Activated CD8-positive, alpha-beta T cell treated with anti-CD3 and anti-CD28 coated beads for 36 hours (primary cell): ENCODE measurements around the gene ACSL1. TPM values are rescaled to one million over a fixed set of nuclear protein-coding genes. Genes with fewer than 3 reads are reported as not detected.
"Not testable (repeated sequence)": the region's sequence is repeated elsewhere in the genome, so short reads cannot be mapped to it uniquely, and the experiment has no call there.

Experiments
- ATAC-seq: fragments of 200-7000 bp; cut with Tn5 transposase; one replicate; pipeline ENCODE4 v1.10.0; 2021; ENCODE audit warnings: mild to moderate bottlenecking, moderate library complexity
- CTCF ChIA-PET: fragments of 350-600 bp; sonication (Branson Sonifier 250); formaldehyde crosslinking; loops from one replicate; lab custom pipeline; 2021; ENCODE audit warnings: antibody characterized with exemption; lab: Charles Lee
- POLR2A ChIA-PET: fragments of 350-600 bp; sonication (Branson Sonifier 250); formaldehyde crosslinking; loops from one replicate; lab custom pipeline; 2021; ENCODE audit warnings: antibody characterized with exemption; lab: Charles Lee
- DNase-seq: peaks from one replicate; pipeline ENCODE4 v3.0.0-alpha.2; 2020
- H3K27ac Mint-ChIP-seq: one replicate; pipeline ENCODE4 v1.8.0; 2021; ENCODE audit warnings: mild to moderate bottlenecking, mixed read lengths
- H3K27me3 Mint-ChIP-seq: one replicate; pipeline ENCODE4 v1.8.0; 2021; ENCODE audit warnings: mixed read lengths
- H3K36me3 Mint-ChIP-seq: one replicate; pipeline ENCODE4 v1.8.0; 2021; ENCODE audit warnings: low read depth, mixed read lengths
- H3K4me1 Mint-ChIP-seq: one replicate; pipeline ENCODE4 v1.8.0; 2021; ENCODE audit warnings: low read depth, mixed read lengths
- H3K4me3 Mint-ChIP-seq: one replicate; pipeline ENCODE4 v1.8.0; 2021; ENCODE audit warnings: mild to moderate bottlenecking, moderate library complexity, mixed read lengths
- H3K9me3 Mint-ChIP-seq: one replicate; pipeline ENCODE4 v1.8.0; 2021; ENCODE audit warnings: mixed read lengths
- intact Hi-C: fragments of 100-400 bp; cut with micrococcal nuclease; formaldehyde crosslinking; loops from one replicate; pipeline ENCODE4 v1.10.0; 2022
- total RNA-seq, 2 experiments: library from RNA; stranded (reverse); gene quantifications; one replicate each; pipeline ENCODE4 v1.2.3, GENCODE V29; 2021
- TF ChIP-seq, protein P1 (sequence below): fragments of 200-600 bp; IDR thresholded peaks from one replicate; pipeline ENCODE4 v1.8.0; 2022; ENCODE audit warnings: antibody characterized with exemption, mild to moderate bottlenecking

The ACSL1 gene
- total RNA-seq, 2 experiments from 2014 or later, result 12.8 to 13.1 TPM

GRCh38 chr4:184844742-184845141 is 19.0 kb upstream of the ACSL1 start:
- Mint-ChIP-seq H3K36me3 (no peaks in the 10 kb centered on the region), H3K4me3 (no peak overlapping the region), H3K4me1 (peaks cover 2% of the 10 kb centered on the region), H3K9me3 (no peaks in the 10 kb centered on the region), H3K27ac (no peak overlapping the region), H3K27me3 (peaks cover 2% of the 10 kb centered on the region)
- CTCF ChIA-PET, result interaction anchor here (1.1 to 1.7 kb wide), 2 partner anchors 10 to 99 kb away, joined by 3 to 4 read pairs; no protein-coding TSS in a partner anchor
- ATAC-seq (no peak), DNase-seq (no peak)
- POLR2A ChIA-PET, result no interaction called here
- TF ChIP-seq, protein P1, sequence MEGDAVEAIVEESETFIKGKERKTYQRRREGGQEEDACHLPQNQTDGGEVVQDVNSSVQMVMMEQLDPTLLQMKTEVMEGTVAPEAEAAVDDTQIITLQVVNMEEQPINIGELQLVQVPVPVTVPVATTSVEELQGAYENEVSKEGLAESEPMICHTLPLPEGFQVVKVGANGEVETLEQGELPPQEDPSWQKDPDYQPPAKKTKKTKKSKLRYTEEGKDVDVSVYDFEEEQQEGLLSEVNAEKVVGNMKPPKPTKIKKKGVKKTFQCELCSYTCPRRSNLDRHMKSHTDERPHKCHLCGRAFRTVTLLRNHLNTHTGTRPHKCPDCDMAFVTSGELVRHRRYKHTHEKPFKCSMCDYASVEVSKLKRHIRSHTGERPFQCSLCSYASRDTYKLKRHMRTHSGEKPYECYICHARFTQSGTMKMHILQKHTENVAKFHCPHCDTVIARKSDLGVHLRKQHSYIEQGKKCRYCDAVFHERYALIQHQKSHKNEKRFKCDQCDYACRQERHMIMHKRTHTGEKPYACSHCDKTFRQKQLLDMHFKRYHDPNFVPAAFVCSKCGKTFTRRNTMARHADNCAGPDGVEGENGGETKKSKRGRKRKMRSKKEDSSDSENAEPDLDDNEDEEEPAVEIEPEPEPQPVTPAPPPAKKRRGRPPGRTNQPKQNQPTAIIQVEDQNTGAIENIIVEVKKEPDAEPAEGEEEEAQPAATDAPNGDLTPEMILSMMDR, result no peak
- intact Hi-C loops, result no loop called here

DNA sequence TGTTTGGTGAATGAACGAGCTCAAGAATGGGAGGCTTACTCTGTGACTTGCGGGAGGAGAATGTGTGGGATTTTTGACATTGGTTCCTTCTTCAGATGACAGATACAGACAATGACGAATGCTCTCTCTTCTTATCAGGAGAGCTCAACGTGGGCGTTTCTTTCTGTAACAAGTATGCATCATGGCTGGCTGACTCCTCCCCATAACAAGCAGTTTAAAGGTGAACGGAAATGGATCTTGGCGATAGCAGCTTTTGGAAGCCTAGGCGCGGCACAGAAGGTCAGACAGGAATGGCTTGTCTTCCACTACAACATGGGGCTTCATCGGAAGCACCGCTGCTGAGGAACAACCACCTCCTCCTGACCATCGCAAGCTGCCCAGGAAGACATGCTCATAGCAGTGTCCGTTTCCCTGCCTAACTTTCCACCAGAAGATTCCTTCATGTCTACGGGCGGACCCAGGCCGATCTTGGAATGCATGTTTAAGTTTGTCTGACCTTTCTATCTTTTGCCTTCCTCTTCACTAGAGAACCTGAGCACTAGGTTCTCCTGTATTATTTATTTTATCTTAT is 18.3 kb upstream of the ACSL1 start:
- intact Hi-C loops, result no loop called here
- Mint-ChIP-seq H3K4me3 (no peak overlapping the region), H3K36me3 (no peaks in the 10 kb centered on the region), H3K27me3 (peaks cover 2% of the 10 kb centered on the region), H3K4me1 (peaks cover under 1% of the 10 kb centered on the region), H3K9me3 (no peaks in the 10 kb centered on the region), H3K27ac (no peak overlapping the region)
- ATAC-seq (no peak), DNase-seq (no peak)
- CTCF ChIA-PET, result interaction anchor here (1.7 kb wide), 1 partner anchor 99 kb away, joined by 4 read pairs; no protein-coding TSS in a partner anchor
- POLR2A ChIA-PET, result no interaction called here
- TF ChIP-seq, protein P1, result no peak

DNA sequence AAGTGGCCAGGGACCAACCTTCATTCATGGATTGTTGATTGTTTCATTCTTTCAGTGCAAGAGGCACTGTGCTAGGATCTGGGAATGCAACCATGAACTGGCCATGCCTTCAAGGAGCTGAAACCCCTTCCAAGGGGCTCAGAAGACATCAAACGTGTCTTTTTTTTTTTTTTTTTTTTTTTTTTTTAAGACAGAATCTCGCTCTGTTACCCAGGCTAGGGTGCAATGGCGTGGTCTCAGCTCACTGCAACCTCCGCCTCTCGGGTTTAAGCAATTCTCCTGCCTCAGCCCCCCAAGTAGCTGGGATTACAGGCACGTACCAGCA is 13.3 kb upstream of the ACSL1 start:
- H3K27me3 Mint-ChIP-seq, H3K4me3 Mint-ChIP-seq, POLR2A ChIA-PET, H3K9me3 Mint-ChIP-seq, DNase-seq, H3K27ac Mint-ChIP-seq, H3K4me1 Mint-ChIP-seq, intact Hi-C loops, H3K36me3 Mint-ChIP-seq, ATAC-seq, CTCF ChIA-PET: not testable (repeated sequence)

DNA sequence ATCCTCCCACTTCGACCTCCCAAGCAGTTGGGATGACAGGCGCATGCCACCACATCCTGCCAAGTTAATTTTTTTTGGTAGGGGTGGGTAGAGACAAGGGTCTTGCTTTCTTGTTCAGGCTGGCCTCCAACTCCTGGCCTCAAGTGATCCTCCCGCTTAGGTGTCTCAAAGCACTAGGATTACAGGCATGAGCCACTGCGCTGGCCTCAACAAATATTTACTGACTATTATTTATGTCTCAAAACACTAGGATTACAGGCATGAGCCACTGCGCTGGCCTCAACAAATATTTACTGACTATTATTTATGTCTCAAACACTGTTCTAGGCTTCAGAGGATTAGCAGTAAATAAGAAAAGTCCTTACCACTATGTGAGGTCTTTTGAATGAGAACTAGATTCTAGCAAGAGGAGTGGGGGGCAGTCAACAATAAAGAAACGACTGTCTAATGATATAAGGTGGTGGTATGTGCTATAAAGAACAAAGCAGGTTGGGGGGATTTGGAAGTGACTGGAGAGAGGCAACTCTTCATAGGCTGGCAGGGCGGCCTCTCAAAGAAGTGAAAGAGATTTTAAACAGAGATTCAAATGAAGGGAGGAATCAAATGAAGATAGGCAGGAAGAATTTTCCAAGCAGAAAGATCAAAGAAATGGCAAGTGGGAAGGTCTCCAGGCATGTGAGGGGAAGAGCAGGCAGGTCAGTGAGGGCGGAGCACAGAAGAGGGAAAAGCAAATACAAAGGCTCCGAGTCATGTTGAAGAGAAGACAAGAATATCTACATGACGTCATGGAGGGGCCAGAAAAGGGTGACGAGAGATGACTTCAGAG is 12.7 kb upstream of the ACSL1 start:
- no peaks in the 10 kb centered on the region for H3K4me1 Mint-ChIP-seq
- no peaks in the 10 kb centered on the region for H3K36me3 Mint-ChIP-seq
- intact Hi-C loops, result no loop called here
- H3K9me3 Mint-ChIP-seq, result no peaks in the 10 kb centered on the region
- POLR2A ChIA-PET, result no interaction called here
- H3K27ac Mint-ChIP-seq, result no peak overlapping the region
- CTCF ChIA-PET, result no interaction called here
- H3K4me3 Mint-ChIP-seq, result no peak overlapping the region
- ATAC-seq (no peak), DNase-seq (no peak)
- peaks cover 1% of the 10 kb centered on the region for H3K27me3 Mint-ChIP-seq
- TF ChIP-seq, protein P1, result no peak

DNA sequence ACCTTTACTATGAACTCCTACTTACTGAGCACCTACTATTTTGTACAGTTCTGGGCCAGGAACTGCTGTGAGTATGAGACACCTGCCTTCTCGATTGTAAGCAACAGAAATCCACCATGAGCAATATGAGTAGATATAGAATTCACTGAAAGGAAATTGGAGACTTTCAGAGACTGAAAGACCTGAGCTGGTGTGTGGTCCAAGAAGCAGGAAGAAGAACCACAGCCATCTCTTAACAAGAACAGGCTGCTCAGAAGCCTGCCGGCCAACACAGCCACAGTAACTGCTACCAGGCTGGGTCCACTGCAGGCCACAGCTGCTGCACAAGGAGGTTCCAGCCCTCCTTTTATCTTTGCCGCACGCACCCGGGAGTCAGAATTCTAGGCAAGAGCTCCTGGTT is 10.8 kb upstream of the ACSL1 start:
- TF ChIP-seq, protein P1, result no peak
- H3K4me3 Mint-ChIP-seq, result no peak overlapping the region
- DNase-seq (no peak), ATAC-seq (no peak)
- H3K27ac Mint-ChIP-seq, result no peak overlapping the region
- H3K9me3 Mint-ChIP-seq, result no peaks in the 10 kb centered on the region
- no peaks in the 10 kb centered on the region for H3K27me3 Mint-ChIP-seq
- intact Hi-C loops, result no loop called here
- no peaks in the 10 kb centered on the region for H3K4me1 Mint-ChIP-seq
- ChIA-PET CTCF (no interaction called here), POLR2A (interaction anchor here (1.2 to 1.4 kb wide), 2 partner anchors 16 to 162 kb away, joined by 3 to 4 read pairs; no protein-coding TSS in a partner anchor)
- H3K36me3 Mint-ChIP-seq, result no peaks in the 10 kb centered on the region
